HCT116 (cell line): ENCODE results near the gene SLK. TPM values are rescaled to one million over a fixed set of nuclear protein-coding genes. Genes with fewer than 3 reads are reported as not detected.

Experiments
- ATAC-seq: fragments of 200-7000 bp; cut with Tn5 transposase; 2 replicates; pipeline ENCODE4 v1.9.1; 2020; ENCODE audit warnings: mild to moderate bottlenecking, moderate library complexity
- BruUV-seq: library from RNA; stranded (reverse); fragments of 400-500 nt; replicated peaks from 2 replicates; lab custom pipeline; 2021; lab: Mats Ljungman, UMichigan
- CTCF ChIA-PET: fragments of 300-600 bp; sonication (Branson Sonifier 250); formaldehyde crosslinking; loops from one replicate; lab custom pipeline; 2021; ENCODE audit warnings: antibody characterized with exemption; lab: Charles Lee
- POLR2A ChIA-PET: fragments of 300-600, 350-600 bp; sonication (Branson Sonifier 250); formaldehyde crosslinking; loops from one replicate; lab custom pipeline; 2021; ENCODE audit warnings: antibody characterized with exemption; lab: Charles Lee
- RAD21 ChIA-PET, 2 experiments: fragments of 300-600 bp; sonication (Branson Sonifier 250); formaldehyde crosslinking; loops; one replicate each; lab custom pipeline; 2023; ENCODE audit warnings: low total read pairs in 2 of 2; ENCODE audit not compliant: uncharacterized antibody in 2 of 2, unreplicated experiment in 2 of 2, low non-redundant PET in 1 of 2; lab: Charles Lee
- DNase-seq: peaks from one replicate; pipeline ENCODE4 v3.0.0-alpha.2; 2010; ENCODE audit warnings: low read depth, low spot score
- H2AFZ ChIP-seq: fragments of 200-600 bp; shearing (Covaris generic), sonication (generic); 2 replicates; pipeline ENCODE4 v1.6.1; 2017; ENCODE audit warnings: low read depth, mixed run types, mixed read lengths, antibody characterized with exemption, low read length; ENCODE audit not compliant: poor library complexity, severe bottlenecking
- H3K27ac ChIP-seq: 2 replicates; pipeline ENCODE4 v1.5.1; 2012; ENCODE audit warnings: low read depth, low read length
- H3K27me3 ChIP-seq: fragments of 200-600 bp; sonication (generic); 2 replicates; pipeline ENCODE4 v1.6.1; 2016; ENCODE audit warnings: mixed run types, low read length, mixed read lengths; ENCODE audit not compliant: insufficient read depth
- H3K36me3 ChIP-seq, 2 experiments: fragments of 200-500 bp in 1 of 2; fragments of 200-600 bp in 1 of 2; sonication (Bioruptor generic) in 1 of 2; sonication (generic) in 1 of 2; 2 replicates each; pipeline versions ENCODE4 v1.5.1 to v1.6.1; 2014 to 2016; ENCODE audit warnings: low read length in 2 of 2, inconsistent platforms in 1 of 2, mixed read lengths in 1 of 2, mixed run types in 1 of 2; ENCODE audit not compliant: insufficient read depth in 2 of 2, control insufficient read depth in 1 of 2
- H3K4me1 ChIP-seq, 2 experiments: fragments of 200-600 bp in 1 of 2; sonication (generic) in 1 of 2; 2 replicates each; pipeline versions ENCODE4 v1.5.1 to v1.6.1; 2012 to 2017; ENCODE audit warnings: low read length in 2 of 2, inconsistent platforms in 1 of 2, mild to moderate bottlenecking in 1 of 2, mixed read lengths in 1 of 2, mixed run types in 1 of 2, moderate library complexity in 1 of 2; ENCODE audit not compliant: insufficient read depth in 2 of 2, control insufficient read depth in 1 of 2
- H3K4me2 ChIP-seq: fragments of 200-600 bp; sonication (generic); 2 replicates; pipeline ENCODE4 v1.6.1; 2017; ENCODE audit warnings: mixed run types, low read length, mixed read lengths
- H3K4me3 ChIP-seq, 2 experiments: fragments of 200-600 bp in 1 of 2; sonication (generic) in 1 of 2; replicated peaks in 1 of 2; 2 replicates each; pipeline ENCODE4 v1.5.1; 2011 to 2016; ENCODE audit warnings: low read length in 2 of 2, control low read depth in 1 of 2, low read depth in 1 of 2, mild to moderate bottlenecking in 1 of 2, mixed read lengths in 1 of 2, mixed run types in 1 of 2
- H3K79me2 ChIP-seq: fragments of 200-600 bp; sonication (generic); 2 replicates; pipeline ENCODE4 v1.6.1; 2017; ENCODE audit warnings: mild to moderate bottlenecking, mixed run types, low read length, moderate library complexity, mixed read lengths; ENCODE audit not compliant: insufficient read depth
- H3K9ac ChIP-seq: fragments of 200-600 bp; sonication (generic); 2 replicates; pipeline ENCODE4 v1.6.1; 2016; ENCODE audit warnings: low read length, mixed read lengths
- H3K9me2 ChIP-seq: fragments of 200-600 bp; sonication (generic), shearing (Covaris generic); 2 replicates; pipeline ENCODE4 v1.6.1; 2017; ENCODE audit warnings: mixed run types, mild to moderate bottlenecking, moderate library complexity; ENCODE audit not compliant: insufficient read depth
- H3K9me3 ChIP-seq, 2 experiments: fragments of 200-500 bp in 1 of 2; fragments of 200-600 bp in 1 of 2; sonication (Bioruptor generic) in 1 of 2; sonication (generic) in 1 of 2; 2 replicates each; pipeline ENCODE4 v1.6.1; 2014 to 2017; ENCODE audit warnings: low read length in 2 of 2, mixed read lengths in 2 of 2, inconsistent platforms in 1 of 2, low read depth in 1 of 2, mild to moderate bottlenecking in 1 of 2, mixed run types in 1 of 2, moderate library complexity in 1 of 2; ENCODE audit not compliant: control insufficient read depth in 1 of 2, insufficient read depth in 1 of 2
- H4K20me1 ChIP-seq: fragments of 200-600 bp; sonication (generic), shearing (Covaris generic); 2 replicates; pipeline ENCODE4 v1.6.1; 2017; ENCODE audit warnings: mixed run types, mild to moderate bottlenecking, moderate library complexity; ENCODE audit not compliant: insufficient read depth
- ATF3 ChIP-seq: IDR thresholded peaks from 2 replicates; pipeline ENCODE4 v1.6.1; 2012
- EGR1 ChIP-seq: IDR thresholded peaks from 2 replicates; pipeline ENCODE4 v1.6.1; 2012; ENCODE audit warnings: low read depth
- ELF1 ChIP-seq: IDR thresholded peaks from 2 replicates; pipeline ENCODE4 v1.6.1; 2012; ENCODE audit warnings: low read depth, borderline replicate concordance
- EZH2 ChIP-seq: fragments of 200-600 bp; sonication (generic); IDR thresholded peaks from 2 replicates; pipeline ENCODE4 v1.6.1; 2017; ENCODE audit warnings: antibody characterized with exemption, mixed run types
- EZH2phosphoT487 ChIP-seq: fragments of 200-600 bp; IDR thresholded peaks from 2 replicates; pipeline ENCODE4 v1.6.1; 2018; ENCODE audit warnings: antibody characterized with exemption, borderline replicate concordance
- FOSL1 ChIP-seq: IDR thresholded peaks from 2 replicates; pipeline ENCODE4 v1.6.1; 2012; ENCODE audit warnings: low read depth
- JUND ChIP-seq: IDR thresholded peaks from 2 replicates; pipeline ENCODE4 v1.6.1; 2012
- MAX ChIP-seq: IDR thresholded peaks from 2 replicates; pipeline ENCODE4 v1.6.1; 2012
- POLR2A ChIP-seq: IDR thresholded peaks from 2 replicates; pipeline ENCODE4 v1.7.0; 2011; ENCODE audit warnings: borderline replicate concordance; ENCODE audit not compliant: insufficient read depth, insufficient read length; ENCODE audit errors: extremely low read depth
- RAD21 ChIP-seq: IDR thresholded peaks from 2 replicates; pipeline ENCODE4 v1.6.1; 2012; ENCODE audit warnings: low read depth, mild to moderate bottlenecking
- REST ChIP-seq: IDR thresholded peaks from 2 replicates; pipeline ENCODE4 v1.6.1; 2012; ENCODE audit warnings: low read depth
- SIN3A ChIP-seq: IDR thresholded peaks from 2 replicates; pipeline ENCODE4 v1.6.1; 2012; ENCODE audit warnings: low read depth
- SRF ChIP-seq: IDR thresholded peaks from 2 replicates; pipeline ENCODE4 v1.6.1; 2012; ENCODE audit warnings: low read depth
- TCF7L2 ChIP-seq: IDR thresholded peaks from 2 replicates; pipeline ENCODE4 v1.7.0; 2011; ENCODE audit warnings: borderline replicate concordance, inconsistent platforms; ENCODE audit not compliant: insufficient read depth, insufficient read length; ENCODE audit errors: extremely low read depth
- YY1 ChIP-seq: IDR thresholded peaks from 2 replicates; pipeline ENCODE4 v1.6.1; 2011; ENCODE audit warnings: low read length, low read depth, moderate library complexity, mild to moderate bottlenecking; ENCODE audit not compliant: insufficient replicate concordance; ENCODE audit errors: extremely low read depth
- ZFX ChIP-seq: fragments of 450-650 bp; IDR thresholded peaks from 2 replicates; pipeline ENCODE4 v1.6.1; 2017
- ZNF274 ChIP-seq: fragments of 200-500 bp; sonication (Bioruptor generic); IDR thresholded peaks from 2 replicates; pipeline ENCODE4 v1.6.1; 2014; ENCODE audit warnings: mild to moderate bottlenecking, low read depth, low read length, inconsistent platforms
- intact Hi-C: fragments of 100-400 bp; cut with micrococcal nuclease; formaldehyde crosslinking; loops from 2 replicates; pipeline ENCODE4 v1.10.0; 2022
- total RNA-seq: library from RNA; stranded (reverse); gene quantifications from one replicate; pipeline ENCODE4 v1.2.1, GENCODE V29; 2021; ENCODE audit not compliant: unreplicated experiment

Gene SLK
- total RNA-seq, 1 experiment from 2014 or later = 44.2 TPM

- ChIA-PET POLR2A (no interaction called here), RAD21 (no interaction called here), CTCF (no interaction called here)
- Histone ChIP-seq H2AFZ (no peak overlapping the region), H3K36me3 (peaks cover 22 to 25% of the 10 kb centered on the region in 2 experiments; a peak in 3 of 4 replicates), H3K79me2 (no peaks in the 10 kb centered on the region), H3K9me3 (no peaks in the 10 kb centered on the region), H3K27me3 (no peaks in the 10 kb centered on the region), H3K9me2 (no peaks in the 10 kb centered on the region), H3K9ac (no peak overlapping the region), H3K4me2 (no peak overlapping the region), H4K20me1 (no peaks in the 10 kb centered on the region), H3K4me3 (no peak overlapping the region), H3K4me1 (no peaks in the 10 kb centered on the region), H3K27ac (no peak overlapping the region)
- TF ChIP-seq RAD21 = no peak
- no peak for TF ChIP-seq REST
- no peak for TF ChIP-seq JUND
- no peak for TF ChIP-seq POLR2A
- no peak for TF ChIP-seq ATF3
- no peak for TF ChIP-seq SIN3A
- no peak for TF ChIP-seq MAX
- TF ChIP-seq ZNF274 = no peak
- no peak for TF ChIP-seq ZFX
- TF ChIP-seq EZH2 = no peak
- TF ChIP-seq EGR1 = no peak
- TF ChIP-seq EZH2phosphoT487 = no peak
- TF ChIP-seq ELF1 = no peak
- no peak for TF ChIP-seq TCF7L2
- no peak for TF ChIP-seq SRF
- no peak for TF ChIP-seq FOSL1
- no peak for TF ChIP-seq YY1
- no peak for ATAC-seq
- no peak for DNase-seq
- BruUV-seq = no TSS peak
- intact Hi-C loops = no loop called here
Observed at GRCh38 chr10:104032144-104032775, 65.3 kb downstream of the SLK start.
